Measurements from ENCODE around the gene RBM19.

Gene RBM19

DNA sequence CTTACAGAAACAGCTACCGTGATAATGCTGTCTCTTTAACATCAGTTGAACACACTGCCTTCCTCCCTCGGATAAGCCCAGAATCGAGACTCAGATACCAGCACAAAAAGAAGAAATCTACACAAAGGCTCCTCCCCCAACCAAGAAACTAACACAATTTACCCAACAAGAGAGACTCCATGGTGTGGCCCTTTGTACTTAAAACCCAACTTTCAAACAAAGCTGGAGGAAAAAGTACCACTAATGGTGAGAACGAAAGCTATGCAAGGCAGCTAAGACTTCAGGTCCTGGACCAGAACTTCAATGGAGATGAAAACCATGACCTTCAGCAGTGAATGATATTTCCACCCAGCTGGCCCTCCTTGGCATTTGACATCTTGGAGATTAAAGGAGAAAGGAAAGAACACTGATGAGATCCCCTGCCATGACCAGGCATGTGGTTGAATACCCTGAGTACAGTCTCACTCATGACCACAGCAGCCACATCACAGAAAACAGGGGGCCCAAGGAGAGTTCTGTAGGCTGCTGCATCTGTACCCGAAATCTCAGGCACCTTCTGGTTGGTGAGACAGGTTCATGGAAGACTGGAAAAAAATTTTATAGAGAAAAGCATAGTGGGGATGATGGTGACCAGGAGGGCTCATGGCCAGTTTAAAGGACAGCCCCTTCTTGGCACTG is 36.7 kb downstream of the RBM19 start:
- Histone ChIP-seq H3K9me3 (ENCODE audit: control insufficient read depth in 2 of 2, low read length in 2 of 2) (no peaks in the 10 kb centered on the region), H3K4me1 (ENCODE audit: control insufficient read depth, insufficient read depth, low read length) (peaks cover 6% of the 10 kb centered on the region), H3K9ac (ENCODE audit: low read length in 2 of 2) (no peak overlapping the region), H3K36me3 (ENCODE audit: control insufficient read depth in 2 of 2, insufficient read depth in 2 of 2, low read length in 2 of 2) (peaks cover 27 to 39% of the 10 kb centered on the region in 2 donors), H3K27ac (ENCODE audit: low read length) (no peak overlapping the region), H3K27me3 (ENCODE audit: control insufficient read depth in 1 of 2, insufficient read depth in 2 of 2, low read length in 2 of 2) (no peaks in the 10 kb centered on the region), H3K4me3 (ENCODE audit: low read length in 2 of 2) (no peak overlapping the region)

DNA sequence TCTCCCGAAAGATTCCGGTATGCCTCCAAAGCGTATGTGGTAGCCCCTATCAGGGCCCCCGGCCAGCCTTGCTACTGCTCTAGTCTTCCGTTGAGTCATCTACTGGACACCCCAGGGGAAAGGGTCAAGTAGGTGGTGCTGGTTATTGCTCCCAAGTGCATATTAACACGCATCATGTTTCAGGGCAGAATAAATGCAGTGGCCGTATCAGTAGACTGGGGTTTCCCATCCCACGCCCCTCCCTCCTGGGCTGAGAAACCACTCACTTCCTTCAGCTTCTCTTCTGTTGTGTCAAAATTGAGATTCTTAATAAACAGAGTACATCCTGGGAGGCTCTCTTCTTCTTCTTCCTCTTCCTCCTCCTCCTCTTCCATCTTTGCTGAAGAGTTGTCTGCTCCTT is 39.3 kb downstream of the RBM19 start:
- Histone ChIP-seq H3K9ac (ENCODE audit: low read length in 2 of 2) (no peak overlapping the region), H3K4me3 (ENCODE audit: low read length in 2 of 2) (no peak overlapping the region), H3K4me1 (ENCODE audit: control insufficient read depth, insufficient read depth, low read length) (peaks cover 2% of the 10 kb centered on the region), H3K27ac (ENCODE audit: low read length) (no peak overlapping the region), H3K27me3 (ENCODE audit: control insufficient read depth in 1 of 2, insufficient read depth in 2 of 2, low read length in 2 of 2) (no peaks in the 10 kb centered on the region), H3K9me3 (ENCODE audit: control insufficient read depth in 2 of 2, low read length in 2 of 2) (no peaks in the 10 kb centered on the region), H3K36me3 (ENCODE audit: control insufficient read depth in 2 of 2, insufficient read depth in 2 of 2, low read length in 2 of 2) (peaks cover 43 to 46% of the 10 kb centered on the region in 2 donors)

DNA sequence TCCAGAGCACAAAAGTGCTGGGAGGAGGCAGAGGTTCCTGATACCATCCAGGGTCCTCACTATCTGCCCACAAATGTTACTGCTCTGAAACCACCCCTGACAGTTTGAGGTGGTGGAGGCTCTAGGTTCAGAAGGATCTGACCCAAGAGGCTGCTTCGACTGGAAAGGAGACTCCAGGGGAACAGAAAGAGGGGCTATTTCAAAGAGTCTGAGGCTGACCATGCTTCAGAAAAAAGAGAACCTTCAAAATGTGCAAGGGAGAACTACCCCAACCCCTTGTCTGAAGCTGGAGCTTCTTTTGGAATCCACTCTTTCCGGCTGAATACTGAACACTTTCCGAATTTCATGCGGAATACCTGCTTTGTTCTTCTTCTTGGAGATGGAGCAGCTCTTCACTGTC is 41.8 kb downstream of the RBM19 start:
- H3K27me3 ChIP-seq (ENCODE audit: control insufficient read depth in 1 of 2, insufficient read depth in 2 of 2, low read length in 2 of 2), result no peaks in the 10 kb centered on the region
- no peaks in the 10 kb centered on the region for H3K4me1 ChIP-seq (ENCODE audit: control insufficient read depth, insufficient read depth, low read length)
- no peaks in the 10 kb centered on the region for H3K9me3 ChIP-seq (ENCODE audit: control insufficient read depth in 2 of 2, low read length in 2 of 2)
- H3K4me3 ChIP-seq (ENCODE audit: low read length in 2 of 2), result no peak overlapping the region
- H3K36me3 ChIP-seq (ENCODE audit: control insufficient read depth in 2 of 2, insufficient read depth in 2 of 2, low read length in 2 of 2), result peaks cover 49 to 53% of the 10 kb centered on the region in 2 donors
- H3K9ac ChIP-seq (ENCODE audit: low read length in 2 of 2), result no peak overlapping the region
- no peak overlapping the region for H3K27ac ChIP-seq (ENCODE audit: low read length)

DNA sequence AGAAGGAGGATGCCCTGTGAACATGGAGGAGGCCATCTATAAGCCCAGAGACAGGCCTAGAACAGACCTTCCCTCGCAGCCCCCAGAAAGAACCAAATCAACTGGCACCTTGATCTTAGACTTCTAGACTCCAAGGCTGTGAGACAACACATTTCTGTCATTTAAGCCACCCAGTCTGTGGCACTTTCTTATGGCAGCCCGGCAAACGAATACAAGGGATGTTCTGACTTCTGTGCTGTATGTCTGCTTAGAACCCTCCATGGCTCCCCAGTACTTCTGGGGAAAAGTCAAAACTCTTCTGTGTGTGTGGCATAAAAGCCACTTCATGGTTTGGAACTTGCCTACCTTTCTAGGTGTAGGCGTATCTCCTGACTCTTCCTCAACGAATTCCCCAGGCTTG is 42.9 kb downstream of the RBM19 start:
- H3K36me3 ChIP-seq (ENCODE audit: control insufficient read depth in 2 of 2, insufficient read depth in 2 of 2, low read length in 2 of 2), result peaks cover 47 to 54% of the 10 kb centered on the region in 2 donors
- no peaks in the 10 kb centered on the region for H3K9me3 ChIP-seq (ENCODE audit: control insufficient read depth in 2 of 2, low read length in 2 of 2)
- H3K27ac ChIP-seq (ENCODE audit: low read length), result no peak overlapping the region
- no peaks in the 10 kb centered on the region for H3K27me3 ChIP-seq (ENCODE audit: control insufficient read depth in 1 of 2, insufficient read depth in 2 of 2, low read length in 2 of 2)
- H3K9ac ChIP-seq (ENCODE audit: low read length in 2 of 2), result no peak overlapping the region
- no peak overlapping the region for H3K4me3 ChIP-seq (ENCODE audit: low read length in 2 of 2)
- no peaks in the 10 kb centered on the region for H3K4me1 ChIP-seq (ENCODE audit: control insufficient read depth, insufficient read depth, low read length)

DNA sequence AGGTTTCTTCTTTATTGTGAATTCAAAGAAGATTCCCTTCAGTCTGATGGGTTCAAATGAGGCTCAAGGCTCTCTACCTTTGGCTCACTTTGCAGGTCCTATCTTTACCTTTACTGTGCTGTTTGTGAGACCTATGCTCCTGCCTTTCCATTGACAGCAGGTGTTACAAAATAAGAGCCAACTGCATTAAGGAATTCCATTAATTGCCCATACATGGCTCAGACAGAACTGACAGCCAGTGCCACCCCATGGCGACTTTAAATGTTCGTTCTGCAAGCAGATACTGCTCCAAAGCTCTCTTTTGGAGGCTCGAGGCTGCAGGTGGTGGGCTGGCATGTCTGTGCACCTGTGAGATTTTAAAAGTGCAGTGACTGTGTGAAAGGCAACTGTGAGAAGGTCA is 44.7 kb downstream of the RBM19 start:
- no peak overlapping the region for H3K9ac ChIP-seq (ENCODE audit: low read length in 2 of 2)
- no peaks in the 10 kb centered on the region for H3K27me3 ChIP-seq (ENCODE audit: control insufficient read depth in 1 of 2, insufficient read depth in 2 of 2, low read length in 2 of 2)
- H3K36me3 ChIP-seq (ENCODE audit: control insufficient read depth in 2 of 2, insufficient read depth in 2 of 2, low read length in 2 of 2), result peaks cover 54 to 70% of the 10 kb centered on the region in 2 donors
- H3K4me3 ChIP-seq (ENCODE audit: low read length in 2 of 2), result no peak overlapping the region
- H3K4me1 ChIP-seq (ENCODE audit: control insufficient read depth, insufficient read depth, low read length), result no peaks in the 10 kb centered on the region
- no peaks in the 10 kb centered on the region for H3K9me3 ChIP-seq (ENCODE audit: control insufficient read depth in 2 of 2, low read length in 2 of 2)
- H3K27ac ChIP-seq (ENCODE audit: low read length), result no peak overlapping the region

DNA sequence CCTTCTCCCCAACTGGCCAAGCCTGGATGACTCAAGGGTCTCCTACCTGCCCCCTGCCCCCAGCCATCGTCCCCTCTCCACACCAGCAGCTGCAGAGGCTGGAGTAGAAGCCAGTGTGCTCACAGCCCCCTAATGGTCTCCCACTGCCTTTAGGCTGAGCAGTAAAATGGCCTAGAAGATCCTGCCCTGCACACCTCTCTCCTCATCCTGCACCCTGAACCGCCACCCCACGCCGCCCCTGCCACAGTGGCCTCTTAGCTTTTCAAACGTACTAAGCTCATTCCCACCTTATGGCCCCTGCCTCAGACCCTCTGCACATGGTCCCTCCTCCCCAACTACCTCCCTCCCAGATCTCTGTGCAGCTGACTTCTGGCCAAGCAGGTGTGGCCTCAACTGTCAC is 46.3 kb downstream of the RBM19 start:
- no peak overlapping the region for H3K27ac ChIP-seq (ENCODE audit: low read length)
- H3K27me3 ChIP-seq (ENCODE audit: control insufficient read depth in 1 of 2, insufficient read depth in 2 of 2, low read length in 2 of 2), result no peaks in the 10 kb centered on the region
- H3K9ac ChIP-seq (ENCODE audit: low read length in 2 of 2), result no peak overlapping the region
- H3K36me3 ChIP-seq (ENCODE audit: control insufficient read depth in 2 of 2, insufficient read depth in 2 of 2, low read length in 2 of 2), result peaks cover 52 to 66% of the 10 kb centered on the region in 2 donors
- no peak overlapping the region for H3K4me3 ChIP-seq (ENCODE audit: low read length in 2 of 2)
- no peaks in the 10 kb centered on the region for H3K4me1 ChIP-seq (ENCODE audit: control insufficient read depth, insufficient read depth, low read length)
- H3K9me3 ChIP-seq (ENCODE audit: control insufficient read depth in 2 of 2, low read length in 2 of 2), result no peaks in the 10 kb centered on the region

DNA sequence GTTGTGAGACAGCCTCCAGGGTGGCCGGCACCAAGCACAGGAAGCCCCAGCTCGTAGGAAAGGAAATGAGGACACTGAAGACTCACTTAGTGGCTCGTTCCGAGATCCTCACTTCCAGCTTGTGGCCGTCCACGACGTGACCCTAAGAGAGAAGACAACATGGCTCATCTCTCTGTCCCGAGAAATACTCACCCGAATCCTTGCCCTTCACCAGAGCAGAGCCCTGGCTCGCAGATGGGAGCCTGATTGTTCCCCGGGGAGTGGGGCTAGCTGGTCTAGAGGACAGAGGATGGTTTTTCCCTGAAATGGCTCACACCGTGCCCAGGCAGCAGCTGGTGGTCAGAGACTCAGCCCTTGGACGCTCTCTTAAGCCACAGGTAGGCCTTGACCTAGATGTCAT is 47.8 kb downstream of the RBM19 start:
- H3K9me3 ChIP-seq (ENCODE audit: control insufficient read depth in 2 of 2, low read length in 2 of 2), result no peaks in the 10 kb centered on the region
- H3K9ac ChIP-seq (ENCODE audit: low read length in 2 of 2), result no peak overlapping the region
- H3K36me3 ChIP-seq (ENCODE audit: control insufficient read depth in 2 of 2, insufficient read depth in 2 of 2, low read length in 2 of 2), result peaks cover 48 to 58% of the 10 kb centered on the region in 2 donors
- no peaks in the 10 kb centered on the region for H3K4me1 ChIP-seq (ENCODE audit: control insufficient read depth, insufficient read depth, low read length)
- H3K27ac ChIP-seq (ENCODE audit: low read length), result no peak overlapping the region
- no peaks in the 10 kb centered on the region for H3K27me3 ChIP-seq (ENCODE audit: control insufficient read depth in 1 of 2, insufficient read depth in 2 of 2, low read length in 2 of 2)
- H3K4me3 ChIP-seq (ENCODE audit: low read length in 2 of 2), result no peak overlapping the region

DNA sequence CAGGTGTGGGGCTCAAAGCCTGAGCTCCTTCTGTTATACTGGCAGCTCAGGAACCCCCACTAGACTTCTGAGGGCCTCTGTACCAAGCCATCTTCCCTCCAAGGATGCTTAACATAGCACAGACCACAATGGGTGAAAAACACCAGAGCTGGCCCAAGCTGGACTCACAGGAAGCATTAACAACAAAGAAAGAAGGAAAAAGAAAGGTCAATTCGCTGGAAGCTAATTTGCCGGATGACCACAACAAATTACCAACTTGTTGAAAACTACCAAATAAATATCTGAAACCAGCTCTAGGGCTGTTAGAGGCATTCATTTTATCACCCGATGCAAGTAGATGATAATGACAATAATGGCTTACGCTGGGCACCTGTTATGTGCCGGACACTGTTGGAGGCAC is 48.7 kb downstream of the RBM19 start:
- no peak overlapping the region for H3K9ac ChIP-seq (ENCODE audit: low read length in 2 of 2)
- peaks cover 47 to 55% of the 10 kb centered on the region in 2 donors for H3K36me3 ChIP-seq (ENCODE audit: control insufficient read depth in 2 of 2, insufficient read depth in 2 of 2, low read length in 2 of 2)

DNA sequence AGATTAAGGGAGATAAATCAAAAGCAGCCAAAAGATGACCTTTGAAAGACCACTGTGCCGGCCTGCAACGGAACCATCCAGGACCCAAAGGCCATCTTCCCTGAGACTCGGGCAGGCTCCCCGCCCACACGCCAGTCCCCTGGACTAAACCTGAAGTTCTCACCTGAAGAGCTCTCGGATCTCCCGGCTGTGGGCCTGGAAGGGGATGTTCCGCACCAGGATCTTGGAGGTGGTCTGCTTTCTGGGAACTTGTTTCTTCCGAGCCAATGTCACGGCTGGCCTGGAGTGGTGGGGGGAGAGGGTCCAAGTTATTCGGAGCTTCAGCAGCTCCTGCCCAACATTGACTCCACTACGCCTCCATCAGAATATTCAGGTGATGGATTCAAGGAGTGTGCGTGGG is 51.3 kb downstream of the RBM19 start:
- no peak overlapping the region for H3K4me3 ChIP-seq (ENCODE audit: low read length in 2 of 2)
- no peaks in the 10 kb centered on the region for H3K27me3 ChIP-seq (ENCODE audit: control insufficient read depth in 1 of 2, insufficient read depth in 2 of 2, low read length in 2 of 2)
- H3K27ac ChIP-seq (ENCODE audit: low read length), result no peak overlapping the region
- no peaks in the 10 kb centered on the region for H3K4me1 ChIP-seq (ENCODE audit: control insufficient read depth, insufficient read depth, low read length)
- H3K9me3 ChIP-seq (ENCODE audit: control insufficient read depth in 2 of 2, low read length in 2 of 2), result no peaks in the 10 kb centered on the region
- peaks cover 46 to 51% of the 10 kb centered on the region in 2 donors for H3K36me3 ChIP-seq (ENCODE audit: control insufficient read depth in 2 of 2, insufficient read depth in 2 of 2, low read length in 2 of 2)
- H3K9ac ChIP-seq (ENCODE audit: low read length in 2 of 2), result no peak overlapping the region

More for the DNA sequence above, 48.7 kb downstream of the RBM19 start:
- Histone ChIP-seq H3K4me3 (ENCODE audit: low read length in 2 of 2) (no peak overlapping the region), H3K4me1 (ENCODE audit: control insufficient read depth, insufficient read depth, low read length) (no peaks in the 10 kb centered on the region), H3K9me3 (ENCODE audit: control insufficient read depth in 2 of 2, low read length in 2 of 2) (no peaks in the 10 kb centered on the region), H3K27me3 (ENCODE audit: control insufficient read depth in 1 of 2, insufficient read depth in 2 of 2, low read length in 2 of 2) (no peaks in the 10 kb centered on the region), H3K27ac (ENCODE audit: low read length) (no peak overlapping the region)

DNA sequence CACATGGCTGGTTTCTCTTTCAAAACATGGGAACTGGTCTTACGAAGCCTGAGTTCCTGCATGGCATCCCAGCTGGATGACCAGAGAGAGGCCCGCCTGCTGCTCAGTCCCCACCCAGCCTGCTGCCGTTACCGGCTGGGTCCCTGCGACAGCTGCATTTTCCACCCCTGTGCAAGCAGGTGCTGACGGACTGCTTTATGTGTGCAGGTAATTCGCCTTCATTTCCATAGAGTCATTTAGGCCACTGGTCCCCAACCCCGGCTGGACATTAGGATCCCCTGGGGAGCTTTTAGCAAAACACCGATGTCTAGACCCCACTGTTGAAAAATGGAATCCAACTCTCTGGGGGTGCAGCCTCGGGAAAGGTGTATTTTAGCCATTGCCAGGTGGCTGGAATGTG is 51.9 kb downstream of the RBM19 start:
- H3K27me3 ChIP-seq (ENCODE audit: control insufficient read depth in 1 of 2, insufficient read depth in 2 of 2, low read length in 2 of 2), result no peaks in the 10 kb centered on the region
- no peaks in the 10 kb centered on the region for H3K9me3 ChIP-seq (ENCODE audit: control insufficient read depth in 2 of 2, low read length in 2 of 2)
- no peak overlapping the region for H3K9ac ChIP-seq (ENCODE audit: low read length in 2 of 2)
- H3K4me1 ChIP-seq (ENCODE audit: control insufficient read depth, insufficient read depth, low read length), result no peaks in the 10 kb centered on the region
- peaks cover 48 to 52% of the 10 kb centered on the region in 2 donors for H3K36me3 ChIP-seq (ENCODE audit: control insufficient read depth in 2 of 2, insufficient read depth in 2 of 2, low read length in 2 of 2)
- no peak overlapping the region for H3K4me3 ChIP-seq (ENCODE audit: low read length in 2 of 2)
- no peak overlapping the region for H3K27ac ChIP-seq (ENCODE audit: low read length)

DNA sequence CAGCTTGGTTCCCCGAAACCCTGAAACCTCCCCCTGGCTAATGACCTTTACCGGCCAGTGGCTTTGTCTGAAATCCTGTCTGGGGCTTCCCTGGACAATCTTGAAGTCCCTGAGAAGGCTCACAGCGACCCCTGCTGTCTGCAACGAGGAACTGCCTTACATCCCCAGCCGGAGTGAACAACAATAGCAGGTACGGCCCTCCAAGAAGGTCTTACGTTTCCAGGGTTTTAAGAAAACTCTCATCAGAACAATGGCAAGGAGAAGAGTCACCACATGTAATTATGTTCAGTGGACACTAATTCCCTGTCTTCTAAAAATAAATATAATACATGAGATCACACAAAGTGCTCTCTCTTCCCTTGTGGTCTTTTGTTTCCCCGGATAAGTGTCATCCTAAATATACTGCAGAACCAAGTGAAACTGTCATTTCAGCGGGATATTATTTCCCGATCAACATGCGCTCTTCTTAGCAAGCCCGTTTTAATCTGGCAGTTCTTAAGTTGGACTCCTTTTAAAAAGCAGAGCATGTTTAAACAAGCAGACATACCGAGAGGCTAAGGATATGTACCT is 53.3 kb downstream of the RBM19 start:
- H3K9ac ChIP-seq (ENCODE audit: low read length in 2 of 2), result no peak overlapping the region
- no peak overlapping the region for H3K4me3 ChIP-seq (ENCODE audit: low read length in 2 of 2)
- no peaks in the 10 kb centered on the region for H3K9me3 ChIP-seq (ENCODE audit: control insufficient read depth in 2 of 2, low read length in 2 of 2)
- no peak overlapping the region for H3K27ac ChIP-seq (ENCODE audit: low read length)
- no peaks in the 10 kb centered on the region for H3K27me3 ChIP-seq (ENCODE audit: control insufficient read depth in 1 of 2, insufficient read depth in 2 of 2, low read length in 2 of 2)
- H3K36me3 ChIP-seq (ENCODE audit: control insufficient read depth in 2 of 2, insufficient read depth in 2 of 2, low read length in 2 of 2), result peaks cover 47 to 58% of the 10 kb centered on the region in 2 donors
- no peaks in the 10 kb centered on the region for H3K4me1 ChIP-seq (ENCODE audit: control insufficient read depth, insufficient read depth, low read length)
